BJ (cell line): ENCODE data around the gene ZNF789. TPM values are rescaled to one million over a fixed set of nuclear protein-coding genes. Genes with fewer than 3 reads are reported as not detected.

Source experiments
- CTCF ChIA-PET: fragments of 350-600 bp; formaldehyde crosslinking; extraction: SDS; loops from one replicate; lab custom pipeline; 2021; ENCODE audit warnings: antibody characterized with exemption, inconsistent platforms; lab: Yijun Ruan, JAX
- POLR2A ChIA-PET: fragments of 300-600 bp; sonication (Branson Sonifier 250); formaldehyde crosslinking; extraction: SDS; loops from one replicate; lab custom pipeline; 2021; ENCODE audit warnings: antibody characterized with exemption; lab: Charles Lee
- DNase-seq: peaks from one replicate; pipeline ENCODE4 v3.0.0-alpha.2; 2011; ENCODE audit warnings: low read depth
- H3K27me3 ChIP-seq: 2 replicates; pipeline ENCODE4 v1.6.0; 2011; ENCODE audit warnings: low read length; ENCODE audit not compliant: control insufficient read depth, insufficient read depth
- H3K36me3 ChIP-seq: 2 replicates; pipeline ENCODE4 v1.5.1; 2011; ENCODE audit warnings: low read length; ENCODE audit not compliant: control insufficient read depth, insufficient read depth
- H3K4me3 ChIP-seq: 2 replicates; pipeline ENCODE4 v1.5.1; 2011; ENCODE audit warnings: low read depth, mild to moderate bottlenecking, control low read depth, low read length
- polyA plus RNA-seq: library from polyadenylated mRNA; depleted of rRNA; stranded (reverse); fragments of >200 nt; gene quantifications from 2 replicates; pipeline ENCODE4 v1.2.3, GENCODE V29; 2011
- TF ChIP-seq, protein P1 (sequence below): IDR thresholded peaks from 2 replicates; pipeline ENCODE4 v1.5.1; 2011; ENCODE audit warnings: low read depth, mild to moderate bottlenecking, control low read depth, inconsistent platforms, low read length, moderate library complexity; ENCODE audit not compliant: insufficient read depth

ZNF789 gene
- polyA plus RNA-seq, 1 experiment, result 8.2 TPM

DNA sequence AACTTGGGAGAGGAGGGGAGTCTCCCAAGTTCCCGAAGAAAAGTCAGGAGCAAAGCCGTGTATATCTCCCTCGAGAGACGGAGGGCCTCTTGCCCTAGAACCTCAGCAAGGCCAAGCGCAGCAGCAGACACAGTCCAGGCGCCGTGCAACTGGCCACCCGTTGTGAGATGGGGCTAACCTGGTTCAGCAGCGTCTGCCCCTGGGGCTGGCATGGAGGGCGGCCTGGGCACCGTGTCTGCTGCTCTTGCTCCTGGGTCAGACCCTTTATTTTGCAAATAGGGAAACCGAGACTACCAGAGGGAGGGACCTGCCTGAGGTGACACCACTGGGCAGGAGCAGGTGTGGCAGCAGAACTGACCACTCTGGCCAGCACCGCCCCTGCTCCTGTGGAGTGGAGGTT is 20.1 kb upstream of the ZNF789 start:
- Histone ChIP-seq H3K27me3 (no peaks in the 10 kb centered on the region), H3K36me3 (peaks cover 46% of the 10 kb centered on the region), H3K4me3 (no peak overlapping the region)
- ChIA-PET CTCF (no interaction called here), POLR2A (no interaction called here)
- TF ChIP-seq, protein P1, sequence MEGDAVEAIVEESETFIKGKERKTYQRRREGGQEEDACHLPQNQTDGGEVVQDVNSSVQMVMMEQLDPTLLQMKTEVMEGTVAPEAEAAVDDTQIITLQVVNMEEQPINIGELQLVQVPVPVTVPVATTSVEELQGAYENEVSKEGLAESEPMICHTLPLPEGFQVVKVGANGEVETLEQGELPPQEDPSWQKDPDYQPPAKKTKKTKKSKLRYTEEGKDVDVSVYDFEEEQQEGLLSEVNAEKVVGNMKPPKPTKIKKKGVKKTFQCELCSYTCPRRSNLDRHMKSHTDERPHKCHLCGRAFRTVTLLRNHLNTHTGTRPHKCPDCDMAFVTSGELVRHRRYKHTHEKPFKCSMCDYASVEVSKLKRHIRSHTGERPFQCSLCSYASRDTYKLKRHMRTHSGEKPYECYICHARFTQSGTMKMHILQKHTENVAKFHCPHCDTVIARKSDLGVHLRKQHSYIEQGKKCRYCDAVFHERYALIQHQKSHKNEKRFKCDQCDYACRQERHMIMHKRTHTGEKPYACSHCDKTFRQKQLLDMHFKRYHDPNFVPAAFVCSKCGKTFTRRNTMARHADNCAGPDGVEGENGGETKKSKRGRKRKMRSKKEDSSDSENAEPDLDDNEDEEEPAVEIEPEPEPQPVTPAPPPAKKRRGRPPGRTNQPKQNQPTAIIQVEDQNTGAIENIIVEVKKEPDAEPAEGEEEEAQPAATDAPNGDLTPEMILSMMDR, result no peak
- no peak for DNase-seq

GRCh38 chr7:99453105-99453504 is 19.6 kb upstream of the ZNF789 start:
- no peak for DNase-seq
- TF ChIP-seq, protein P1, result no peak
- Histone ChIP-seq H3K36me3 (peaks cover 48% of the 10 kb centered on the region), H3K27me3 (no peaks in the 10 kb centered on the region), H3K4me3 (no peak overlapping the region)
- CTCF ChIA-PET, result no interaction called here
- POLR2A ChIA-PET, result no interaction called here

DNA sequence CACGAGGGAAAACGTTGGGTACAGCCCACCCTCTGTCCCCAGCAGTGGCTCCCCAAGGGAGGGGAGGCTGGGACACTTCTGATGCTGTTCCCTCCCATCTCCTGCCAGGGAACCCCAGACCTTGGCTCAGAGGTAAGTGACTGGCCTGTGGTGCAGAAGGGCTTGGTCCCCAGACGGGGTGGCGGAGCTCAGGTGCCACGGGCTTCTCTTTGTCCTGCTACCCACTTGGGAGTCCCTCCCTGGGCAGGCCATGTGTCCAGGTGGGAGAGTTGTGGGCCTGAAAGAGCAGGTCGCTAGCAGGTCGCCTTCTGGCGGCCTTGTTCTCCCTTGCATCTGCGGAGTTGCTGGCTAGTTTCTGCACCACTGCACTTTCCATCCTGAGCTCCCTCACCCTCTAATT is 16.8 kb upstream of the ZNF789 start:
- no peaks in the 10 kb centered on the region for H3K27me3 ChIP-seq
- H3K36me3 ChIP-seq, result peaks cover 42% of the 10 kb centered on the region
- TF ChIP-seq, protein P1, result no peak
- POLR2A ChIA-PET, result no interaction called here
- CTCF ChIA-PET, result no interaction called here
- DNase-seq, result no peak
- H3K4me3 ChIP-seq, result no peak overlapping the region

DNA sequence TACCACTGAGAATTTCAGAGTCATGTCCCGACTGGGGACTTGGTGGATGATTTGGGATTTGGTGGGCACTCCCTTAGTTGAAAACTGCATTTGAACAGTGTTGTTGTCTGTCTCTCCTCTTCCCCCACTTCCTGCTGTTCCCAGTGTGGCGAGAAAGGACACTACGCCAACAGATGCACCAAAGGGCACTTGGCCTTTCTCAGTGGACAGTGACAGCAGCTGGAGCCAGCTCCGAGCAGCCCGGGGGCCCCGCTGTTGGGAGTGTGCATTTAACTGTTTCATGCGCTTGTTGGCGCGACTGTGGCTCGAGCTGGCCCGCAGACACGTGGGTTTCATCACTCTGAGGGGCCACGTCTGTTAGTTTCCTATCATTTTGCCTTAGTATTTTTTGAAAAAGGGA is 16.4 kb upstream of the ZNF789 start:
- Histone ChIP-seq H3K27me3 (no peaks in the 10 kb centered on the region), H3K36me3 (peaks cover 41% of the 10 kb centered on the region), H3K4me3 (no peak overlapping the region)
- POLR2A ChIA-PET, result no interaction called here
- CTCF ChIA-PET, result no interaction called here
- DNase-seq, result no peak
- TF ChIP-seq, protein P1, result no peak

DNA sequence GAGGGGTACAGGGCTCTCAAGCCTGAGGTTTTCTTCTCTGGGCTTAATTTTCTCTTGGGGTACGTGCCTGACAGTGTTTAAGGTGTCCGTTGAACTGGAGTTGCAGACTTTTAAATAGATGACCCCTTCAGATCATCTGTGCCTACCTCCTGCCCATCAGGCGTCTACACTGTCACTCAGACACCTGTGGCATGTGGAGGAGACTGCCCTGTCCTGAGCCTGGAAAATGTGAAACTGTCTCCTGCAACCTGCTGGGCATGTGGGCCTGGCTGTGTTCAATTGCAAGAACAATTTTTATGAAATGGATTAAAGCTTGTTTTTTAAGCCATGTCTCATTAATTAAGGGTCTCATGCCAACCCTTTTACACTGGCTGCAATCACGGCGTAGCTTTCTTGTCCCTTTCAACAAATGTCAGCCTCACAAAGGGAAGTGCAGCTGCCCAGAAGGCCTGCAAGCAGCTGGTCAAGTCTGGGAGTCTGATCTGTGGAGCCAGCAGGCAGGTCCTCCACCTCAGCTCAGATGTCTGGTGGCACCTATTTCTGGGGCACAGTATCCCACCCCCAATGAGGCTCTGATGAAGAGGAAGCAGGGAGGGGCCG is 15.5 kb upstream of the ZNF789 start:
- H3K36me3 ChIP-seq, result peaks cover 37% of the 10 kb centered on the region
- no peak overlapping the region for H3K4me3 ChIP-seq
- POLR2A ChIA-PET, result no interaction called here
- CTCF ChIA-PET, result interaction anchor here (0.6 kb wide), 1 partner anchor 436 kb away, joined by 3 read pairs; no protein-coding TSS in a partner anchor
- TF ChIP-seq, protein P1, result no peak
- DNase-seq, result no peak
- no peaks in the 10 kb centered on the region for H3K27me3 ChIP-seq
